RWPE1 (cell line): ENCODE data around the gene STRN.

Source experiments
- CTCF ChIA-PET: fragments of 350-600 bp; sonication (Branson Sonifier 250); formaldehyde crosslinking; extraction: SDS; loops from one replicate; lab custom pipeline; 2021; lab: Yijun Ruan, JAX
- POLR2A ChIA-PET: fragments of 400-600 bp; formaldehyde crosslinking; extraction: SDS; loops from one replicate; lab custom pipeline; 2020; ENCODE audit warnings: antibody characterized with exemption; ENCODE audit not compliant: low non-redundant PET; lab: Yijun Ruan, JAX
- DNase-seq: peaks from one replicate; pipeline ENCODE4 v3.0.0; 2012; ENCODE audit warnings: low spot score
- H3K27ac ChIP-seq: fragments of 450-650 bp; 2 replicates; pipeline ENCODE4 v1.5.1; 2017
- TF ChIP-seq, protein P1 (sequence below): fragments of 450-650 bp; conservative IDR thresholded peaks from 2 replicates; pipeline ENCODE4 v1.5.1; 2017; ENCODE audit warnings: low read depth, mild to moderate bottlenecking

Gene STRN

DNA sequence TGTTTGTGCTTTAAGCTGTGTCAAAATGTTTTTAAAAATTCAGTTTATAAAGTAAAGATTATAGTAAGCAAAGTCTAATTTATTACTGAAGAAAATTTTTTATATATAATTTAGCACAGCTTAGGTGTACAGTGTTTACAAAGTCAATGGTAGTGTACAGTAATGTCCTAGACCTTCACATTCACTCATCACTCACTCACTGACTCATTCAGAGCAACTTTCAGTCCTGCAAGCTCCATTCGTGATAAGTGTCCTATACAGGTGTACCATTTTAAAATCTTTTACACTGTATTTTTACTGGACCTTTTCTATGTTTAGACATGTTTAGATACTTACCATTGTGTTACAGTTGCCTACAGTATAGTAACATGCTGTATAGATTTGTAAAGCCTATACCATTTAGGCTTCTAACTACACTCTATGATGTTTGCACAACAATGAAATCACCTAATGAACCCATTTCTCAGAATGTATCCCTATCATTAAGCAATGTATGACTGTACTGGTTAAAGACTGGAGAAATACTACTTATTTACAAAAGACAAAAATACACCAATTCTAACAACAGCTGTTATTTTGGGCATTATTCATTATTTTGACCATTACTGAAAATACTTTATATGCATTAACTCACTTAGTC lies 95.1 kb downstream of the STRN start:
- H3K27ac ChIP-seq, result no peak overlapping the region
- ChIA-PET CTCF (no interaction called here), POLR2A (no interaction called here)
- TF ChIP-seq, protein P1, sequence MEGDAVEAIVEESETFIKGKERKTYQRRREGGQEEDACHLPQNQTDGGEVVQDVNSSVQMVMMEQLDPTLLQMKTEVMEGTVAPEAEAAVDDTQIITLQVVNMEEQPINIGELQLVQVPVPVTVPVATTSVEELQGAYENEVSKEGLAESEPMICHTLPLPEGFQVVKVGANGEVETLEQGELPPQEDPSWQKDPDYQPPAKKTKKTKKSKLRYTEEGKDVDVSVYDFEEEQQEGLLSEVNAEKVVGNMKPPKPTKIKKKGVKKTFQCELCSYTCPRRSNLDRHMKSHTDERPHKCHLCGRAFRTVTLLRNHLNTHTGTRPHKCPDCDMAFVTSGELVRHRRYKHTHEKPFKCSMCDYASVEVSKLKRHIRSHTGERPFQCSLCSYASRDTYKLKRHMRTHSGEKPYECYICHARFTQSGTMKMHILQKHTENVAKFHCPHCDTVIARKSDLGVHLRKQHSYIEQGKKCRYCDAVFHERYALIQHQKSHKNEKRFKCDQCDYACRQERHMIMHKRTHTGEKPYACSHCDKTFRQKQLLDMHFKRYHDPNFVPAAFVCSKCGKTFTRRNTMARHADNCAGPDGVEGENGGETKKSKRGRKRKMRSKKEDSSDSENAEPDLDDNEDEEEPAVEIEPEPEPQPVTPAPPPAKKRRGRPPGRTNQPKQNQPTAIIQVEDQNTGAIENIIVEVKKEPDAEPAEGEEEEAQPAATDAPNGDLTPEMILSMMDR, result no peak
- no peak for DNase-seq

DNA sequence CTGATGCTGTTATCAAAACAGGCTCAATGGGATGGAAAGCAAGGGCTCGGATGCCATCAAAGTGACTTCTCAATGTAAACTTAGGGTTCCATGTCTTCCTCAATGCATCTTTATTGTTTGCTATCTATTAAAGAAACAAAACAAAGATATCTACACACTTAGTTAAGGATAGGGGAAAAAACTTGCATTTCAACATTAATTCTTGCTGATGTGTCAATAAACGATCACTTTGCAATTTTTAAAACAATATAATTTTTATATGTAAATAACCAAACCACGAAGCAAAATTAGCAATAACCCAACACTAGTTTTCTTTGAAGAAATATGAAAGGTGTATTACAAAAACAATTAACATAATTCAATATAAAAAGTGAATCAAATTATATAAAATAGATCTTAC lies 96.7 kb downstream of the STRN start:
- ChIA-PET CTCF (interaction anchor here (0.7 to 1.1 kb wide), 2 partner anchors 17 to 99 kb away, joined by 3 to 6 read pairs; no protein-coding TSS in a partner anchor), POLR2A (no interaction called here)
- TF ChIP-seq, protein P1, result no peak

DNA sequence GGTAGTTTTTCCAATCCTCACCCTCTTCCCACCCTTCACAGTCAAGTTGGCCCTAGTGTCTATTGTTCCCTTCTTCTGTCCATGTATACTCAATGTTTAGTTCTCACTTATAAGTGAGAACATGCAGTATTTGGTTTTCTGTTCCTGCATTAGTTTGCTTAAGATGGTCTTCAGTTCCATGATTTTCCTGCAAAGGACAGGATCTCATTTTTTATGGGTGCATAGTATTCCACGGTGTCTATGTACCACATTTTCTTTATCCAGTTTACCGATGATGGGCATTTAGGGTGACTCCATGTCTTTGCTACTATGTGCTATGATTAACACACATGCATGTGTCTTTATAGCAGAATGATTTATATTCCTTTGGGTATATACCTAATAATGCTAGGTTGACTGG lies 104.4 kb downstream of the STRN start:
- CTCF ChIA-PET, result no interaction called here
- no peak overlapping the region for H3K27ac ChIP-seq
- POLR2A ChIA-PET, result no interaction called here
- TF ChIP-seq, protein P1, result no peak
- no peak for DNase-seq

More for the DNA sequence above, 96.7 kb downstream of the STRN start:
- DNase-seq, result no peak
- H3K27ac ChIP-seq, result no peak overlapping the region

DNA sequence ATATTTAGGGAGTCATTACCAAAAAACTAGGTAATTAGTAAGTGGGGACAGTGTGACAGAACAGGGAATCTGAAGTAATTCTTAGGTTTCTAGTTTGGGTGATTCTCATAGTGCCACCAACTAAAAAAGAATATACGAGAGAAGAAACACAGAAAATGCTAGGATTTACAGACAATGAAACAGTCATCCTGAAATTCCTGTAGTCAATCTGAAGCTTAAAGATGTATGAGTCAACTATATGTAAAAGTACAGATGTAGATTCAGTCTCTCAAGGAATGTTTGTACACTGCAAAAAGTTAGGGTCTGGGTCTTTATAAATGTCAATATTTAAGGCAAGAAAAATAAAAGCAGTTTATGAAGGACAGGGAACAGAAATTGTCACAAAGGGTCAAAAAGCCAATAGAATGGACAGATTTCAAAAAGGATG lies 107.0 kb downstream of the STRN start:
- H3K27ac ChIP-seq, result no peak overlapping the region
- CTCF ChIA-PET, result interaction anchor here (0.7 kb wide), 1 partner anchor 149 kb away, joined by 5 read pairs; no protein-coding TSS in a partner anchor
- DNase-seq, result no peak
- POLR2A ChIA-PET, result no interaction called here
- TF ChIP-seq, protein P1, result no peak

DNA sequence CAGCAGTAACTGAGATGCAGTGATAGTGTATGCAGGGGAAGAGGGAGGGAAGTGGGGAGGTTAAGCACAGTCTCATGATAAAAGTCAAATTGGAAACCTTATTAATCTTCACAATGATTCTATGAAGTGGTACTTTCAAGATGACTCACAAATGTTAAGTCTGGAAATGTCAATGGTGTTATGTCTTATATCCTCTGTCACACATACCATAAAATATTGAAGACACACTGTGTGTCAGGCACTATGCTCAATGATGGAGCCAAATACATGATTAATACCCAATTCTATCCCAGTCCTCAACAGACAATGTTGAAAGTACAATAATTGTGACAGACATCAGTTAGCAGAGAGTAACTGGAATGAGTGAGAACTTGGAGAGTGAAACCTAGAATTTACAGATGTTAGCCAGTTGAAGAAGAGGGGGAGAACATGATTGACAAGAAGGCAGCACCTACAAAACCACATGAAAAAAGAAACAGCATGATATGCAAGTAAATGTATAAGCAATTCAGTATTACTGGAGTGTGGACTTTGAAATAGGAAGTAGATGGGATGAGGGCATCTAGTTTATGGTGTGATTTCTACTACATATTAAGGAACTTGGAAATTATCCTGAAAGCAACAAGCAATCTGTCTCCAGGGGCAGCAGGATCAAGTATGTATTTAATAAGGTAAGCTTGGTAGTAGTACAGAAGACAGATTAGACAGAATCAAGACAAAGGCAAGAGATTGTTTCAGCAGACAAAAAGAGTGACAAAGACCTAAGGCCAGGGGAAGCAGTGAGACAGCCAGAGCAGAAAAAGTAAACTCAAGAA lies 107.6 kb downstream of the STRN start:
- CTCF ChIA-PET, result interaction anchor here (0.7 kb wide), 1 partner anchor 150 kb away, joined by 5 read pairs; no protein-coding TSS in a partner anchor
- POLR2A ChIA-PET, result no interaction called here
- TF ChIP-seq, protein P1, result no peak
- H3K27ac ChIP-seq, result no peak overlapping the region
- no peak for DNase-seq

DNA sequence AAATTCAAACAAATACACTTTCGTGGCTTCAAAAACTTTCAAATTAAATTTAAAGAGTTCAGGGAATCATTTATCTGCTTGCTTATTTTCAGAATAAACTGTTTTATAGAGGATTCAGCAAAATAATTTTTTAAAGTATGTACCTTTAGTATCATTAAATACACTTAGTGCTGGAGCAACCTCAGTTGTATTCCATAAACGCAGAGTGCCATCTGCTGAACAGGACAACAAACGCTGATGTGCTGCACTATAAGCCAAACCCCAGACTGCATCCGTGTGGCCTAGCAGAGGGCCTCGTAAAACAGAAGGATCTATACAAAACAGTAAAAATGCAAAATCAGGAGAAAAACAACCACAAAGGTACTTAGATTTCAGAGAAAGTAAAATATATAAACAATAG lies 108.6 kb downstream of the STRN start:
- TF ChIP-seq, protein P1, result no peak
- no peak for DNase-seq
- ChIA-PET POLR2A (no interaction called here), CTCF (no interaction called here)
- no peak overlapping the region for H3K27ac ChIP-seq
